K562 treated with DMSO at 1 percent for 12 hours (cell line): ENCODE results near the gene ABHD16A. TPM values are rescaled to one million over a fixed set of nuclear protein-coding genes. Genes with fewer than 3 reads are reported as not detected.

Experiments used
- total RNA-seq: library from RNA; unstranded; fragments of 300-600 nt; gene quantifications from 2 replicates; pipeline ENCODE4 v1.2.3, GENCODE V29; 2022; ENCODE audit not compliant: insufficient read depth

Gene ABHD16A
- total RNA-seq, 1 experiment from 2014 or later = 103 TPM

DNA sequence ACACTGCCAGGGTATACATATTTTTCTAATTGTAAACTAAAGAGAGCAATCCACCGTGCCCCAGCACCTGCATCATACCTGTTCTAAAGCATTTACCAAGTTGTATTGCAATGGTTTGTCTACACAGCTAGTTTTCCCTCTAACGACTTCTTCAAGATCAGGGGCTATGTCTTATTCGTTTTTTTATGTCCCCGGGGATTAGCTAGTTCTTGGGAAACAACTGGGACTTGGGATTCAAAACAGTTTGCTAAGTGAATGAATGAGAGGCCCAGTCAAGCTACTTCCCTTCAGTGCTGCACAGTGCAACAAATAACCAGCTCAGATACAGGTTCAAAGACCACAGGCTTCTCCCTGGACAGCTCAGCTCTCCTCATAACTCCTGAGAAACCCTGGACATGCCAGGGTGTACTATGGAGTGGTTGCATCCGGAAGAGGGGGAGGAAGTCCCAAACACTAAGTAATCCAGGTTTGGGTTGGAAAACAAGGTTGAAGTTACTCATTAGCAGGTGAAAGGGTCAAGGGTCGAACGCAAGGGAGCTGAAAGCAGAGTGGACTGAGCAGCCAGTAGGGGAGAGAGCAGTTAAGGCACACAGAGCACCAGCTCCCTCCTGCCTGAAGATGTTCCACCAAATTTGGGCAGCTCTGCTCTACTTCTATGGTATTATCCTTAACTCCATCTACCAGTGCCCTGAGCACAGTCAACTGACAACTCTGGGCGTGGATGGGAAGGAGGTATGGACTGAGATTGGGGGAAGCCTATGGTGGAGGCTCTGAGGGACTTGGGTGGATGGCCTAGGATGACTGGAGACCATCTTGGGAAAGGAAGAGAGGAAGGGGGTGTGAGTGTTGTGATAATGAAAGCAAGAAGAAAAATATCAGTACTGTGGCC is 47.5 kb downstream of the ABHD16A start, which contains the start of gene APOM:
APOM (plus strand) TSS at position 546 of the 889 bp plus-strand sequence; CDS start at position 619, 73 bp downstream.

Other genes starting within 250 kb of the ABHD16A start
- gene MICB, start 205.2 kb downstream of the ABHD16A start, total RNA-seq = 19.2 and 35.6 TPM in 2 replicates
- not detected in 2 replicates for gene MCCD1, start 174.4 kb downstream of the ABHD16A start, total RNA-seq
- gene DDX39B, start 161.3 kb downstream of the ABHD16A start, total RNA-seq = 110 and 208 TPM in 2 replicates
- gene ATP6V1G2, start 156.7 kb downstream of the ABHD16A start, total RNA-seq = not detected in 2 replicates
- gene NFKBIL1, start 155.7 kb downstream of the ABHD16A start, total RNA-seq = 65.2 and 74.9 TPM in 2 replicates
- gene LTA, start 131.0 kb downstream of the ABHD16A start, total RNA-seq = 1.2 TPM in 1 of 2 replicates, not detected in the other
- gene TNF, start 127.8 kb downstream of the ABHD16A start, total RNA-seq = not detected in 2 replicates
- gene LTB, start 120.9 kb downstream of the ABHD16A start, total RNA-seq = 1.1 TPM in 1 of 2 replicates, not detected in the other
- gene LST1, start 117.0 kb downstream of the ABHD16A start, total RNA-seq = 3.7 and 5.1 TPM in 2 replicates
- gene NCR3, start 110.3 kb downstream of the ABHD16A start, total RNA-seq = 2.2 TPM in 1 of 2 replicates, not detected in the other
- gene AIF1, start 88.1 kb downstream of the ABHD16A start, total RNA-seq = 8.8 and 20.6 TPM in 2 replicates
- 149 and 261 TPM in 2 replicates for gene PRRC2A, start 82.6 kb downstream of the ABHD16A start, total RNA-seq
- gene BAG6, start 50.7 kb downstream of the ABHD16A start, total RNA-seq = 285 and 425 TPM in 2 replicates
- gene APOM, start 47.4 kb downstream of the ABHD16A start, total RNA-seq = 3.6 and 14.1 TPM in 2 replicates
- gene C6orf47, start 42.5 kb downstream of the ABHD16A start, total RNA-seq = 22.4 and 35.6 TPM in 2 replicates
- 48.9 and 50.1 TPM in 2 replicates for gene GPANK1, start 38.3 kb downstream of the ABHD16A start, total RNA-seq
- 524 and 598 TPM in 2 replicates for gene CSNK2B, start 37.2 kb downstream of the ABHD16A start, total RNA-seq
- 2.1 and 12.9 TPM in 2 replicates for gene LY6G5B, start 33.3 kb downstream of the ABHD16A start, total RNA-seq
- gene LY6G5C, start 22.3 kb downstream of the ABHD16A start, total RNA-seq = not detected in 2 replicates
- gene LY6G6F, start 3.5 kb upstream of the ABHD16A start, total RNA-seq = not detected in 2 replicates
- not detected in 2 replicates for gene LY6G6D, start 12.0 kb upstream of the ABHD16A start, total RNA-seq
- not detected in 2 replicates for gene LY6G6C, start 18.4 kb upstream of the ABHD16A start, total RNA-seq
- gene MPIG6B, start 20.0 kb upstream of the ABHD16A start, total RNA-seq = not detected in 2 replicates
- gene DDAH2, start 26.0 kb upstream of the ABHD16A start, total RNA-seq = 45.6 and 57.2 TPM in 2 replicates
- gene CLIC1, start 33.2 kb upstream of the ABHD16A start, total RNA-seq = 1,195 and 1,297 TPM in 2 replicates
- gene MSH5, start 36.7 kb upstream of the ABHD16A start, total RNA-seq = 14.8 and 39.6 TPM in 2 replicates
- 6.8 and 8.2 TPM in 2 replicates for gene SAPCD1, start 59.3 kb upstream of the ABHD16A start, total RNA-seq
- gene VWA7, start 74.0 kb upstream of the ABHD16A start, total RNA-seq = 1.5 and 6.2 TPM in 2 replicates
- gene VARS1, start 92.4 kb upstream of the ABHD16A start, total RNA-seq = 86.3 and 98.8 TPM in 2 replicates
- 150 and 173 TPM in 2 replicates for gene LSM2, start 103.6 kb upstream of the ABHD16A start, total RNA-seq
- 3.4 and 6.2 TPM in 2 replicates for gene HSPA1L, start 112.0 kb upstream of the ABHD16A start, total RNA-seq
- 632 and 775 TPM in 2 replicates for gene HSPA1A, start 112.2 kb upstream of the ABHD16A start, total RNA-seq
- 409 and 626 TPM in 2 replicates for gene HSPA1B, start 124.4 kb upstream of the ABHD16A start, total RNA-seq
- gene NEU1, start 159.5 kb upstream of the ABHD16A start, total RNA-seq = 218 and 311 TPM in 2 replicates
- gene SLC44A4, start 175.7 kb upstream of the ABHD16A start, total RNA-seq = 9.6 and 13.1 TPM in 2 replicates
- gene EHMT2, start 194.4 kb upstream of the ABHD16A start, total RNA-seq = 62.9 and 90.8 TPM in 2 replicates
- gene ZBTB12, start 198.8 kb upstream of the ABHD16A start, total RNA-seq = 3.8 and 4.7 TPM in 2 replicates
- gene C2, start 224.4 kb upstream of the ABHD16A start, total RNA-seq = 8.2 and 11.3 TPM in 2 replicates
- 1.1 TPM in 1 of 2 replicates, not detected in the other for gene CFB, start 242.8 kb upstream of the ABHD16A start, total RNA-seq